NCI-H146 treated with DMSO at 0.1 percent for 48 hours (cell line): ENCODE measurements around the gene PFKP.

Experiments
- DNase-seq: peaks from one replicate; lab custom pipeline; 2025; ENCODE audit not compliant: unreplicated experiment; lab: John Stamatoyannopoulos, UW

The PFKP gene

GRCh38 chr10:3185386-3185785 is 118.0 kb downstream of the PFKP start:
- no peak for DNase-seq

GRCh38 chr10:3186368-3186767 is 119.0 kb downstream of the PFKP start:
- no peak for DNase-seq
